HEK293 (cell line): ENCODE measurements around the gene CACNG6.
A peak's percentile ranks its signal among the peaks of the same experiment; 100 is the strongest.

Experiments
- CTCF ChIA-PET: fragments of 350-600 bp; formaldehyde crosslinking; extraction: SDS; loops from one replicate; lab custom pipeline; 2021; ENCODE audit warnings: antibody characterized with exemption; lab: Yijun Ruan, JAX
- POLR2A ChIA-PET: fragments of 300-600 bp; formaldehyde crosslinking; extraction: SDS; loops from one replicate; lab custom pipeline; 2020; ENCODE audit warnings: antibody characterized with exemption, inconsistent platforms; lab: Yijun Ruan, JAX
- H3K27ac ChIP-seq: fragments of 200-500 bp; sonication (Bioruptor generic); 2 replicates; pipeline ENCODE4 v1.5.1; 2014; ENCODE audit warnings: low read depth, low read length, control low read depth, inconsistent platforms; ENCODE audit errors: extremely low read depth
- H3K36me3 ChIP-seq, 2 experiments: fragments of 200-500 bp in 1 of 2; sonication (Bioruptor generic) in 1 of 2; 1 replicate in 1 of 2; 2 replicates in 1 of 2; pipeline ENCODE4 v1.5.1; 2014 to 2017; ENCODE audit warnings: inconsistent platforms in 2 of 2, low read length in 2 of 2; ENCODE audit not compliant: control insufficient read depth in 2 of 2, insufficient read depth in 1 of 2
- H3K4me1 ChIP-seq: fragments of 200-500 bp; sonication (Bioruptor generic); 2 replicates; pipeline ENCODE4 v1.5.1; 2014; ENCODE audit warnings: mild to moderate bottlenecking, low read length, inconsistent platforms; ENCODE audit not compliant: control insufficient read depth, insufficient read depth
- H3K4me3 ChIP-seq: 2 replicates; pipeline ENCODE4 v1.5.1; 2011; ENCODE audit warnings: low read depth, mild to moderate bottlenecking, control low read depth, low read length, moderate library complexity
- H3K9me3 ChIP-seq: fragments of 200-500 bp; sonication (Bioruptor generic); 2 replicates; pipeline ENCODE4 v1.5.1; 2014; ENCODE audit warnings: low read depth, low read length, inconsistent platforms; ENCODE audit not compliant: control insufficient read depth, insufficient read depth
- GLI4 ChIP-seq: fragments of 450-650 bp; formaldehyde crosslinking; IDR thresholded peaks from 2 replicates; pipeline ENCODE4 v1.5.1; 2016; ENCODE audit warnings: missing biosample characterization, missing genetic modification characterization
- KLF10 ChIP-seq: fragments of 450-650 bp; IDR thresholded peaks from 2 replicates; pipeline ENCODE4 v1.5.1; 2018; ENCODE audit warnings: missing biosample characterization, mild to moderate bottlenecking, missing genetic modification characterization
- OSR2 ChIP-seq: fragments of 450-650 bp; formaldehyde crosslinking; IDR thresholded peaks from 2 replicates; pipeline ENCODE4 v1.5.1; 2016; ENCODE audit warnings: missing biosample characterization, missing genetic modification characterization
- PRDM10 ChIP-seq: fragments of 450-650 bp; formaldehyde crosslinking; IDR thresholded peaks from 2 replicates; pipeline ENCODE4 v1.5.1; 2016; ENCODE audit warnings: missing biosample characterization, missing genetic modification characterization
- RBAK ChIP-seq: fragments of 450-650 bp; formaldehyde crosslinking; IDR thresholded peaks from 2 replicates; pipeline ENCODE4 v1.5.1; 2016; ENCODE audit warnings: missing biosample characterization, missing genetic modification characterization
- REPIN1 ChIP-seq: fragments of 450-650 bp; formaldehyde crosslinking; IDR thresholded peaks from 2 replicates; pipeline ENCODE4 v1.5.1; 2017; ENCODE audit warnings: missing biosample characterization, missing genetic modification characterization, low read depth
- SALL2 ChIP-seq: fragments of 450-650 bp; formaldehyde crosslinking; IDR thresholded peaks from 2 replicates; pipeline ENCODE4 v1.5.0; 2017; ENCODE audit warnings: missing biosample characterization, mild to moderate bottlenecking, missing genetic modification characterization, borderline replicate concordance
- SP2 ChIP-seq: fragments of 450-650 bp; formaldehyde crosslinking; IDR thresholded peaks from 2 replicates; pipeline ENCODE4 v1.5.1; 2016; ENCODE audit warnings: missing biosample characterization, missing genetic modification characterization
- WT1 ChIP-seq: fragments of 450-650 bp; formaldehyde crosslinking; IDR thresholded peaks from 2 replicates; pipeline ENCODE4 v1.5.1; 2016; ENCODE audit warnings: missing biosample characterization, missing genetic modification characterization
- ZNF10 ChIP-seq: fragments of 450-650 bp; formaldehyde crosslinking; IDR thresholded peaks from 2 replicates; pipeline ENCODE4 v1.5.1; 2017; ENCODE audit warnings: missing biosample characterization, missing genetic modification characterization
- ZNF132 ChIP-seq: fragments of 450-650 bp; formaldehyde crosslinking; IDR thresholded peaks from 2 replicates; pipeline ENCODE4 v1.5.1; 2017; ENCODE audit warnings: missing biosample characterization, missing genetic modification characterization, borderline replicate concordance
- ZNF221 ChIP-seq: fragments of 450-650 bp; formaldehyde crosslinking; IDR thresholded peaks from 2 replicates; pipeline ENCODE4 v1.5.1; 2017; ENCODE audit warnings: missing biosample characterization, missing genetic modification characterization, borderline replicate concordance
- ZNF26 ChIP-seq: fragments of 450-650 bp; formaldehyde crosslinking; IDR thresholded peaks from 2 replicates; pipeline ENCODE4 v1.5.1; 2016; ENCODE audit warnings: missing biosample characterization, missing genetic modification characterization
- ZNF488 ChIP-seq: fragments of 450-650 bp; formaldehyde crosslinking; IDR thresholded peaks from 2 replicates; pipeline ENCODE4 v1.5.1; 2016; ENCODE audit warnings: missing biosample characterization, missing genetic modification characterization
- ZNF544 ChIP-seq: fragments of 450-650 bp; formaldehyde crosslinking; IDR thresholded peaks from 2 replicates; pipeline ENCODE4 v1.5.0; 2017; ENCODE audit warnings: missing biosample characterization, missing genetic modification characterization
- ZNF555 ChIP-seq: fragments of 450-650 bp; formaldehyde crosslinking; conservative IDR thresholded peaks from 2 replicates; pipeline ENCODE4 v1.5.1; 2017; ENCODE audit warnings: missing biosample characterization, mild to moderate bottlenecking, missing genetic modification characterization, inconsistent platforms
- ZNF560 ChIP-seq: fragments of 450-650 bp; formaldehyde crosslinking; IDR thresholded peaks from 2 replicates; pipeline ENCODE4 v1.5.1; 2017; ENCODE audit warnings: missing biosample characterization, missing genetic modification characterization, borderline replicate concordance
- ZNF580 ChIP-seq: fragments of 450-650 bp; formaldehyde crosslinking; IDR thresholded peaks from 2 replicates; pipeline ENCODE4 v1.5.1; 2016; ENCODE audit warnings: missing biosample characterization, missing genetic modification characterization
- ZNF692 ChIP-seq: fragments of 450-650 bp; formaldehyde crosslinking; IDR thresholded peaks from 2 replicates; pipeline ENCODE4 v1.5.1; 2016; ENCODE audit warnings: missing biosample characterization, missing genetic modification characterization
- ZSCAN4 ChIP-seq: fragments of 450-650 bp; formaldehyde crosslinking; IDR thresholded peaks from 2 replicates; pipeline ENCODE4 v1.5.1; 2017; ENCODE audit warnings: missing biosample characterization, missing genetic modification characterization

Gene CACNG6

GRCh38 chr19:54041969-54042606 lies 50.7 kb downstream of the CACNG6 start (continued):
- TF ChIP-seq PRDM10 (tag by site-specific recombination) (no peak), KLF10 (tag by site-specific recombination) (no peak), ZNF560 (tag by site-specific recombination) (no peak), ZSCAN4 (no peak), ZNF555 (no peak), ZNF221 (tag by site-specific recombination) (no peak), OSR2 (no peak)

- Histone ChIP-seq H3K4me3 (no peak overlapping the region), H3K4me1 (no peaks in the 10 kb centered on the region), H3K9me3 (no peaks in the 10 kb centered on the region), H3K27ac (no peak overlapping the region)
- ChIA-PET CTCF (interaction anchor here (0.6 to 3.3 kb wide), 4 partner anchors 10 to 226 kb away, joined by 3 to 26 read pairs (median 4); no protein-coding TSS in a partner anchor), POLR2A (no interaction called here)
- TF ChIP-seq ZNF10 (tag by site-specific recombination), result peak; percentile 88
- no peak for TF ChIP-seq ZNF26
- TF ChIP-seq, all 188 proteins: peak for 1
- no peaks in the 10 kb centered on the region for H3K36me3 ChIP-seq
Measured at GRCh38 chr19:54042989-54043388, 51.6 kb downstream of the CACNG6 start.

- ChIA-PET POLR2A (no interaction called here), CTCF (interaction anchor here (0.6 to 1.5 kb wide), 5 partner anchors 14 to 1868 kb away, joined by 3 to 5 read pairs (median 4); no protein-coding TSS in a partner anchor)
- TF ChIP-seq ZNF580 (tag by site-specific recombination) (no peak), WT1 (no peak), ZNF132 (tag by site-specific recombination) (no peak), GLI4 (no peak), SALL2 (tag by site-specific recombination) (no peak), SP2 (tag by site-specific recombination) (no peak), RBAK (tag by site-specific recombination) (no peak), ZNF544 (no peak), ZNF488 (no peak), ZNF692 (tag by site-specific recombination) (no peak), REPIN1 (no peak)
Measured at GRCh38 chr19:54045771-54046170, 54.3 kb downstream of the CACNG6 start.

More at GRCh38 chr19:54045771-54046170, 54.3 kb downstream of the CACNG6 start:
- Histone ChIP-seq H3K4me3 (no peak overlapping the region), H3K36me3 (no peaks in the 10 kb centered on the region), H3K4me1 (no peaks in the 10 kb centered on the region), H3K27ac (no peak overlapping the region), H3K9me3 (no peaks in the 10 kb centered on the region)
